Parietal lobe (tissue), 1 donor: ENCODE measurements around the gene SERPINA7. TPM values are rescaled to one million over a fixed set of nuclear protein-coding genes. Genes with fewer than 3 reads are reported as not detected.

Experiments
- total RNA-seq: library from RNA; depleted of rRNA; stranded (reverse); fragments of >200 nt; gene quantifications from one replicate; pipeline ENCODE4 v1.2.3, GENCODE V29; 2014

The SERPINA7 gene
- total RNA-seq: not detected

GRCh38 chrX:106038625-106039024 is at the start of gene SERPINA7:
Gene SERPINA7, minus strand, starts transcription at chrX:106038727. Its CDS starts 1,669 bp downstream, at chrX:106037058.

Other genes starting within 250 kb of the SERPINA7 start
- 1.3 TPM for gene NRK, start 216.2 kb downstream of the SERPINA7 start, total RNA-seq
- gene PWWP3B, start 129.6 kb upstream of the SERPINA7 start, total RNA-seq: 0.63 TPM